Brain pericyte (primary cell): ENCODE data around the gene IMMP2L.

Experiments used
- DNase-seq: peaks from one replicate; pipeline ENCODE4 v3.0.0-alpha.2; 2012; ENCODE audit warnings: low read depth, low spot score

Gene IMMP2L

DNA sequence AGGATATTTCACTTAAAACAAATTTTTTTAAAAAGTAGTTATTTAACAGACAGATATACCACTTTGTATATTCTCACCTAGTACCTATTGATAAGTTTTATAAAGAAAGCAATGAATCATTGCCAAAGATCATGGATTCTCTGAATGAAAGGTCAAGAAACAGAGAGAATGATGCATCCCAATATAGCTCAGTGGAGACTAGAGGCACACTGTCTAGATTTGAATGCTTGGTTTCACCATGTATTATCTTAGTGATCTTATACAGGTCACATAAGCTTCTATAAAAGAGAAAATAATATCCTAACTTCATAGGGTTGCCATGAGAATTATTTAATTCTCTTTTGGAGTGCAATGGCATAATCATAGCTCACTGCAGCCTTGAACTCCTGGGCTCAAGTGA, 558.4 kb downstream of the IMMP2L start:
- DNase-seq = no peak

DNA sequence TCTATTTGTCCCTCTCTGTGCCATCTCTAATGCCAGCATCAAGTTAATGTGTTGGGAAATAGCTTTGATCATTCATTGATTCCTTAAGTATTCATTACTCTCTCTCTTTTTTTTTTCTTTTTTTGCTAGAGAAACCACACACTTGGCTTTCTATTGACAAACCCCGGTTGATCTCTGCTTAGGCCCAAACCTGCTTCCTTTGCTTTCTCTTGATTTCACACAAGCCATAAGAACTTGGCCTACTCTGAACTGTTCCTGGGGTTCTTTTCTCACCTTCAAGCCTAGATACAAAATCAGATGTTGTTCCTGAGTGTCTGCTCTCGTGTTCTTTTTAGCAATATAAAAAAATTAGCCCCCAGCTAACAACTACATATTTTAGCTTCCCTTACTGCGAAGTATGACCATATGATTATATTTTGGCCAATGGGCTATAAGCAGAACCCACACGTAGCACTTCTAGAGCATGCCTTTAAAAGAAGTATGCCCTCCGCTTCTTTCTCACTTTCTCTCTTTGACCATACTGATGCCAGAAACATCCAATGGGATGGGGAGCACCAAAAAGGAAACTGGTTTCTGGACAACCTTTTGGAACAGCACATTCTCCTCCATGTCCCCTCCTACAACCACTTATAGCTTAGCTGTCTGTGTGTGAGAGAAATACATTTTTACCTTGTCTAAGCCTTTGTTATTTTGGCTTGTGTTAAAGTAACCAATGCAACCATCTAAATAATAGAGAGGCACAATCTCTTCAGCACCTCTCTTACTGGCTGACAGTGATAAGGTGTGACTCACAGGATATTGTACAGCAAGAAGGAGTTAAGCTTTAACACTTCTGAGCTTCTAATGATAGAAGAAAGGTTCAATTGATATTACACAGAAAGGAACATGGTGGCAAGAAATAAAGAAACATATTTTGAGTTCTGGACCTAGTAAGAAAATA, 568.0 kb downstream of the IMMP2L start:
- DNase-seq = no peak

DNA sequence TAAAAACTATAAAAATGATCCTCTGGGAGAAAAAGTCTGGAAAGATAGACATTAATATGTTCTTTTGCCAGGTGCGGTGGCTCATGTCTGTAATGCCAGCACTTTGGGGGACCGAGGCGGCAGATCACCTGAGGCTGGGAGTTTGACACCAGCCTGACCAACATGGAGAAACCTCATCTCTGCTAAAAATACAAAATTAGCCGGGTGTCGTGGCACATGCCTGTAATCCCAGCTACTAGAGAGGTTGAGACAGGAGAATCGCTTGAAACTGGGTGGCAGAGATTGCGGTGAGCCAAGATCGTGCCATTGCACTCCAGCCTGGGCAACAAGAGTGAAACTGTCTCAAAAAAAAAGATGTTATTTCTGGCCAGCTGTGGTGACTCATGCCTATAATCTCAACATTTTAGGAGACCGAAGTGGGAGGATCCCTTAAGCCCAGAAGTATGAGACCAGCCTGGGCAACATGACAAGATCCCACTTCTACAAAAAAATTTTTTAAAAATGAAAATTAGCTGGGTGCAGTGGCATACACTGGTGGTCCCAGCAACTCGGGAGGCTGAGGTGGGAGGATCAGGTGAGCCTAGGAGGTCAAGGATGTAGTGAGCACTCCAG, 573.3 kb downstream of the IMMP2L start:
- DNase-seq = no peak

DNA sequence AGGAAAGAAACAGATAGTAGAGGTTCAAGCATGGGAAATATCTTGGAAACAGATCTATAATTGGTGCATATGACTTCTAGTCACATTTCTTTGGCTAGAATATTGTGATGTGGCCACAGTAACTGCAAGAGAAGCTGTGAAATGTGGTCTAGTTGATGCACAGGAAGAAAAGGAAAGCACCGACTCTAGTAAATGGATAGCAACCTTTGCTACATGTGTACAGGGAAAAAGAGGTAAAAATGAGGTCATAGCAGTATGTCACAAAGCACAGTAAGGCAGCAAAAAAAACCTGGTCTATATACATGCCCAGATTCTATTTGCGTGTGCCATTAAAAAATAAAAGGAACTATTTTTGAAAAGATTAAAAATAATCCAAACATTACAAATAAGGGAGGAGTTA, 573.9 kb downstream of the IMMP2L start:
- DNase-seq = no peak

DNA sequence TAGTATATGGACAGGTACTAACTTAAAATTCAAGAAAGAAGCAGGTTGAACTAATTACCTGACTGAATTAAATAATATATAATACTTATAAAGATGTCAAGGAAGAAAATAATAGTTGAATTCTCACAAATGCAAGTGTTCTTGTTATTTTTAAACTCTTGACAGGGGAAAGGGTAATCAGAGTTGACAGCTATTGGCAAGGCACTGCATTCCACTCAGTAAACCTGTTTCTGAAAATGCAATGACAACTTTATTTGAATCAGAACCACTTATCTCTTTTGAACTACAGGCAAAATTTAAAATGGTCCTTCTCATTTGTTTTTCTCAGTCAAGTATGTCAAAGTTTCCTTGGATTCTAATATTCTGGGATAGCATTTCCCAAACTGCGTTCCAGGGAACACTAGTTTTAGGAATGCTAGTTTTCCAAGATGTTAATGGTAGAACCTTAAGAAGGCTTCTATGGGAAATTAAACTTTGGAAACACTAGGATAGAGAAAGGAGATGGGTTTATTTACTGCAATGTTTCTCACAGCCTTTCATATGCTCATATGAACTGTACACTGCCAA, 575.1 kb downstream of the IMMP2L start:
- no peak for DNase-seq

DNA sequence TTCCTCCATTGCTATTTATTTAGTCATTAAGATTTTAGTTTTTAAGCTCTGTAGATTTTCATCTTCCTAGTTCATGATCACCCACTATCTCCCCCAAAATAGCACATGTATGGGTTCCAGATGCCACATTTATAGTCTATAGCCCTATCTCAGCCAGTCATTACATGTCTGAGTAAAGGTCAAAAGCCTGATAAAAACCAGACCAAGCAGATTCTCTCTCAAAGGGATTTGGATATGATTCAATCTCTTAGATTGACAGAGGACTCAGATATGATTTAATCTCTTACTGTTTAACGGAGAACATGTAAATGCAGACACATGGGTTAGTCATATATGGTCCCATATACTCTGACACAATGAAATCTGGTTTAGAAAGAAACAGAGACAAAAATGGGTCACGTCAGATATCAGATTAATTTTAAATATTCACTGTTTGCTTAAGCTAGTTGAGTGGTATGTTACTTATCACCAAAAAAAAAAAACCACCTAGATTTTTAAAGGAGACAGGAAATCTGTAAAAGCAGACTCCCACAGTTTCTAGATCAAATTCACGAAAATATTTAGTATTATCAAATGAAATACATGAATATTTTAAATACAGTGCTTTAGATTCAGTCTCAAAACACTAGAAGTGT, 578.4 kb downstream of the IMMP2L start:
- no peak for DNase-seq

DNA sequence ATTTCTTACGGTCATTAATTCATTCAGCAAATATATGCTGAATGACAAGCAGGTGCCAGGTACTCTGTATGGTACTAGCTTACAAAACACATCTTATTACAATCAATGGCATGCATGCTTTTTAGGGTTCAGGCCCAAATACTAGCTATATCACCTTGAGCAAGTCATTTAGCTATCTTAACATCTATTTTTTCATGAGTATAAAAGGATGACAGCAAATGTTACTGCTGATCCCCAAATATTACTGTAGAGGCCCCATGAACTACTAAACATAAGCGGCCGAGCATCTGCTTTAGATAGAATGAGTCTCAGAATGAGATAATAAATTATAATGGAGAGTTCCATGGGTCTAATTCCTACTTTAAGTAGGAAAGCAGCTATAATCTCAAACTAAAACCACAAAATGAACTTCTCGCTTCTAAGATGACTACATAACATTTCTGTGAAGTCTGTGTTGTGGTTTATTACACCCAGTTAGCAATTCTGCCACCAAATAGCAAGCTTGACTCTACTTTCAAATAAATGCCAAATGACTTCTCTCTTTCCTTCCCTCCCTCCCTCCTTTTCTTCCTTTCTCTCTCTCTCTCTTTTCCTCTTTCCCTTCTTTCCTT, 585.1 kb downstream of the IMMP2L start:
- no peak for DNase-seq

DNA sequence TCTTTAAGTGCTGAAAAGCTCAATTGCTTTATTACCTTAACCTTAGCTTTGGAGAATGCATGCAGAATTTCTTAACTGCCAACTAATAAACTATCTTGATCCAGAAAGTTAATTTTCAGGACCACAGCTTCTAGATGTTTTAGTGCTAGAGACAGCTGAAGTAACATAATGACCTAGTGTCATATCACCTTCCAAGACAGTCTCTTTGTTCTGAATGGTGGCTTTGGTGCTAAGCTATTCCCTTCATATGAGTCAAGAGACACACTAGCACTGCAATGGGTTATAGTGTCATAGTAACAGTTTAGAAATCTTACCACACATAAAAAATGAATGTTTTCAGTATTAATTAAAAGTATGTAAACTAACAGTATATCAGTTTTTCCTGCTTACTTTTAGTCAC, 586.8 kb downstream of the IMMP2L start:
- DNase-seq = no peak

DNA sequence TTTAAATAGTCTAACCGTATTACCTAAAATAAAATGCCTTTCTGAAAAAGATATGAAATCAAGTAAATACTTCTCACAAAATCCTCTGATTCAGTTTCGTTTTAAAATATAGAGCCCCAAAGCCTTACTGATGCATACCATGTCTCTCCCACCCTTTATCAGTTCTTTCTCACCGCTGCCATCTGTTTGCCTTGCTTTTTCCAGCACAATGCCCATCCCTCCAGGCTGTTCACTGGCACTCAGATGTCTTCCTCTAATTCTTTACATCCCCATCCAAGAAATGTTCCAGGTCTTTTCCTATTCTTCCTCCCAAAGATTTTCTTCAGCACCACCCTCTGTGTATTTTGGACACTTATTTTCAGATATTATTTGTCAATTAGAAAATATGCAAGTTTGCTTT, 587.9 kb downstream of the IMMP2L start:
- DNase-seq = no peak

DNA sequence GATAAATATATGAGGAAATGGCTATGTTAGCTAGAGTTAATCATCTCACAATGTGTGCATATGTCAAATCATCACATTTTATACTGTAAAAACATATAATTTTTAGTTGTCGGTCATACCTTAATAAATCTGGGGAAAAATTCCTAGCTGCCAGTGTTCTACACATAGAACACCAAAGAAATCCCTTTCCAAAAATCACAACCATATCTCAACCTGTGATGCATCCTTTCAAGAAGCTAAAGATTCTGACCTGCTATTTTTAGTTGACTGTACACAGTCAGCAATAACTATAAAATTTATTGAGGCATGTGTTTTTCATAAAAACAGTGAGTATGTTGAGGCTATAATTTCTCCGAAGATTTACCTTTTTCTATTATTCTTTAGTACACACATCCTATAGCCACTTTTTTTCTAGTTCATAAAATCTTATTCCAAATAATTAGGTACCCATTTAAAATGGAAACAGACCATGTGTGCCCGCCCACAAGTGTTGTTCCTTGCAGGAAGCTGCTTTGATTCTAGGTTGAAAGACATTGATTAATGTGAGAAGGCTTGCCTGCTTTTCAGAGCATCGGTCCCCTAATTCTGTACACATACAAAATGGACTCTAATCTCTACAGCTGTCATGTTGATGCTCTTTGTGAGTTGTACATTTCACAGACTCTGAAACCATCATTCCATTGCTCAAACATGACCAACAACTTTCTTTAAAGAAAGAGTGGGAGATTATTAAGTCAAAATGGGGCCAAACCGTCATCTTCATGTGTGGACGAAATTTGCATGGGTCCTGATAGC, 588.9 kb downstream of the IMMP2L start:
- DNase-seq = no peak

DNA sequence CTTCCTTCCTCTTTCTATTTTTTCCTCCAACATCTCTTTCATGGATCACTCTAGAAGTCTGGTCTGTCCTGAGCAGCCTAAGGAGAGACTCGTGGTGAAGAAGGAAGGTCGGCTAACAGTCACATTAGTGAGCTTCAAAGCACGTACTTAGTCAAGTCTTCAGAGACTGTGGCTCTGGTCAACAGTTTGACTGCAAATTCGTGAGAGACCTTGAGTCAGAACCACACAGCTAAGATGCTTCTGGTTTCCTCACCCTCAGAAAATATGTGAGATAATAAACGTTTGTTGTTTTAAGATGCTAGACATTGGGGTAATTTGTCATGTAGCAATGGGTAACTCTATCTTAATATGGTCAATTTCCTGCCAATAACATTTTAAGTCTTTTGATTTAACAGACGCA, 597.5 kb downstream of the IMMP2L start:
- no peak for DNase-seq

DNA sequence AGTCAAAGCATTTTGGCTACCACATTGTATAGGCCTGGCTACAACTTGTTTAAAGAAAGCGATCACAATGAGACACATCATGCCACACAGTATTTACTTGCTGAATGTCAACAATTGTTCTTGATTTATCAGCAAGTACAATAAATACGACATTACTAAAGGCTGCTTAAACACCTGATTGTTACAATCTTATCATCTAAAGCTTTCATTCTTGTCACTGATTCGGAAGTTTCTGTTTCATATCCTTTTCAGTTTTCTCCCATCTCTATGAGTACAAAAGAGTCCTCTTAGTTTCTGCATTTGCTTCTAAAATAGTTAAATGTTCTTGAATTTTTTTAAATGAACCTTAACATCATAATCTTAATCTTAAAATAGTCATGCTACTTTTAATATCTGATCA, 599.5 kb downstream of the IMMP2L start:
- no peak for DNase-seq

DNA sequence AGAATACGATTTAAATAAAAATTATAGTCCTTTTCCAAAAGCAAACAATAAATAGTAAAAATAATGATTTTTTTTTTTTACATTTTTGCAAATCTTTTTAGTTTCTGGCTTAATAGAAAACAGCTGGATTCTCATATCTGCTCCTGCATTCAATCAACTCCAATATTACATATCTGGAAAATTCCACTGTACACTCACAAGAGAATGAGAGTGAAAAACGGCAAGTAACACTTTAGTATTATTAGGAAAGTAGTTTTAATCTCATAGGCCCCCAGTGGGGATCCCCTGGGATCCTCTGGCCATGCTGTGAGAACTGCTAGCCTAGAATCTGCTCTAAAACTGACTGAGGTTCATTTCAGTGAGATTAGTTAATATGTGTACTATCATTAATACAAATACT, 599.9 kb downstream of the IMMP2L start:
- DNase-seq = no peak

DNA sequence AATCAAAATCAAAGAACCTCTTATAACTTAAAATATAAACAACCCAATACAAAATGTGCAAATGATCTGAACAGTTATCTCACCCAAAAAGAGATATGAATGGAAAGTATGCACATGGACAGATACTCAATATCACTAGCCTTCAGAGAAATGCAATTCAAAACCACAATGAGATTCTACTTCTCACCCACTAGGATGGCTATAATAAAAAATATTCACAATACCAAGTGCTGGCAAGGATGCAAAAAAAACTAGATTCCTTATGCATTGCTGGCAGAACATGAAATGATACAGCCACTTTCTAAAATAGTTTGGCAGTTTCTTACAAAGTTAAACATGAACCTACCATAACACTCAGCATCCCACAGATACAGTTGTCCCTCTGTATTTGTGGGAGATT, 601.5 kb downstream of the IMMP2L start:
- DNase-seq = no peak

DNA sequence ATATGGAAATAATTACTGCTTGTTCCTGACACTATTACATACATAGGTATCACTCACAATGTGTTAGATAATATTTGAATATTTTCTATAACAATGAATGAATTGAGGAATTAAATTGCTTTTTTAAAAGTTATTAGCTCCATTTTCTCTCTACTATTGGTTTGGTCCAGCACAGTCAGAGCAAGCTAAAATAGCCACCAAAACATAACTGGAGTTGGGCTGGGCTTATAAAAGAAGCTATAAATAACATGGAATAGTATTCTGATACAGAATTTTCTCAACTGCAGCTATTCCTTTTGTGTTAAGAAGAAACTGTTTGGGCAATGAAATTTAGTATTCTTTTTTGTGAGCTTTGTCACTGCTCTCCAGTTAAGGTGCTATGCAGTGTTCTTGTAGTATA, 614.0 kb downstream of the IMMP2L start:
- no peak for DNase-seq

DNA sequence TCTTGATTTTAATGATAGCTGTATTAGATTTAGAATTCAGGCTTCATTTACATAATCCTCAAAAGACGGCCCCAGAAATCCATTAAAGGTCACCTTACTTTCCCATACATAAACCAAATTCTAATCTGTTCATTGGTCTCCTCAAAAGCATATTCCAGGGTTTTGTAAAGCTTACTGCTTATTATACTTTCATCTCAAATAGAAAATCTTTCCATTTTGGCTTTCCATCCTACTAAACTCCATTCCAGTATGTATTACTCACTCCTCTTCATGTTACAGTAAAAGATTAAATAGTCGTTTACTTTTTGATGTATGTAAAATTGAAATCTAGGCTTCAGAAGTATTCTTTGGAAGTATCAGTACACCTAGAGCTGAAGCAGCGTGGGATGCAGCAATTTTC, 614.9 kb downstream of the IMMP2L start:
- DNase-seq = no peak

DNA sequence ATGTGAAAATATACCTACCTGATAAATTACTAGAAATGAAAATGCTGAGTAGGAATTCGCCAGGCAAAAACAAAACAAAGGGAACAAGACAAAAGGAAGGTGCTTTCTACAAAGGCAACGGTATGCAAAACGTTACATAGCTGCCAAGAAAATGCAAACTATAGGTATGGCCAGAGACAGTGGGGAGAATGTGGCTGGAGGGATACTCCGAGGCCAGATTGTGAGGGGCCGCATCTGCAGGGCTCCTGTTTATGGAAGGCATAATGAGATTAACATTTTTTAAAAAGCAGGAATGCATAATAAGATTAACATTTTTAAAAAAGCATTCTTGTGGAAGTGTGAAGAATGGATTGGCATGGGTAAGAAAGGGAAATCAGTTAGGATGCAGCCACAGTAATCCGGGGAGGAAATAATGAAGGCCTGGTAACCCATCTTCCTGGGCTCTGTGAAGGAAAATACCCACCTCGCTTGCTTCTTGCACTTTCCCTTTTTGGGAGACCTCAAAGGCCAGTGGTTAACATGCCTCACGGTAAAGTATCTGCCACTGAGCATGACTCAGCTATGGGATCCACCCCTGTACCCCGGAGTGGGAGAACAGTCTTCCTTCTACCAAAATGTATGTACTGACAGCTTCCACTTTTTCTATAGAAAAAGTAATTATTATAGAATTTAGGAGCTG, 617.2 kb downstream of the IMMP2L start:
- no peak for DNase-seq

DNA sequence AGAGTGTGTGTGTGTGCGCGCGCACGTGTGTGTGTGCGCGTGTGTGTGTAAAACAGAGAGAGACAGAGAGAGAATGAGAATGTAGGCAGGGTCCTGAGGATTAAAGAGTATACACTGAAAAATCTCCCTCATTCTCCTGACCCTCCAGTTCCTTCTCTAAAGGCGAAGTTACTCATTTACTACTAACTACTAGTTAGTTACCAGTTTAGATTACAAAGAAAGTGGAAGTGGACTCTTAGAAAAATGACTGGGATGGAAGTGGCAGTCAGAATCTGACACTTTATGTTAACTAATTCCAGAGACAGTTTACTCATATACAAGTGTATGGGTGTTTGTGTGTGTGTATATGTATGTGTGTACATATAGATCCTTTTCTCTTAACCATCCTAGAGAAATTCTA, 617.8 kb downstream of the IMMP2L start:
- DNase-seq = no peak

DNA sequence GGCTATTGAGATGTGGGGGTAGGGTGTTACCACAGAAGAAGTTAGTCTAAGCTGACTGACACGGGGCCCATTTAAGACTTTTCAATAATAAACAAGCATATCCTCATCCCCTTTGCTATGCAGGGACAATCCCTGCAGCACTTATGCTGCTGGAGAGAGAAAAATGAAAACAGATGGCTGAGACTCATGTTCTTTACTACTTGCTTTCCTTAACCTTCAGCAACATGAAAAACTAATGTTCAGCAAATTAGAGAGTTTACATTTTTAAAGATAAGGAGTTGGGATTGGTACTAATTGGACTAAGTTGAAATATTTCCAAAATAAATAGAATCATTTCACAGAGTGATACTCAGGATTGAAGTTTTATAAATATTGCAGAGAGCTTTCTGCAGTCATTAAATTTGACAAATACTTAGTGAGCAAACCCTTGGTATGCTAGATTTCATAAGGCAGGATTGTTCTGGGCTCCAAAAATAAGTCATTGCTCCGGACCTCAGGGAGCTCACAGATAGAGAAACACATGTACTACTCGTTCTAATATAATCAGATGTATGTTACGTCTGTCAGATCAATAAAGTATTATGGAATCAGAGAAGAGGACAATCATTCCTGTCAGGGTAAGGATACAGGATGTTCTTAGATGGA, 618.5 kb downstream of the IMMP2L start:
- no peak for DNase-seq

DNA sequence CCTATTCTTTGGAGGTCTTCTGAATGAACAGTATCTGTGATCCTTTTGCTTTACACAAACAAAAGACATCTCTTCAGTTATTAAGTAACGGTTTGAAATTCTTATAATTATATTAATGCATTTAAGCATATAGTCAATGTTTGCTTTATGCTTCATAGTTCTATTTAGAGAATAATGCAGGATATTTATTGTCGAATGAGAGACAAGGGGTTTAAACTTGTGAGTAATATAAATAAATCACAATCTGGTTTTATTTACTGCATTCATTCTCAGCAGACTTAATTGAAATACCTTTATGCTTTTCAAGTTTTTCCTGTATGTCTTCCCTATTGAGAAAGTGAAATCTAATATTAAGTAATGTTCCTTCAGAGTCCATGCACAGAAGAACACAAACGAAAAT, 620.9 kb downstream of the IMMP2L start:
- no peak for DNase-seq
